Fibroblast of skin of scalp (primary cell): ENCODE results near the gene IFI44L.

Experiments used
- DNase-seq: peaks from one replicate; pipeline ENCODE4 v3.0.0-alpha.2; 2013

Gene IFI44L

DNA sequence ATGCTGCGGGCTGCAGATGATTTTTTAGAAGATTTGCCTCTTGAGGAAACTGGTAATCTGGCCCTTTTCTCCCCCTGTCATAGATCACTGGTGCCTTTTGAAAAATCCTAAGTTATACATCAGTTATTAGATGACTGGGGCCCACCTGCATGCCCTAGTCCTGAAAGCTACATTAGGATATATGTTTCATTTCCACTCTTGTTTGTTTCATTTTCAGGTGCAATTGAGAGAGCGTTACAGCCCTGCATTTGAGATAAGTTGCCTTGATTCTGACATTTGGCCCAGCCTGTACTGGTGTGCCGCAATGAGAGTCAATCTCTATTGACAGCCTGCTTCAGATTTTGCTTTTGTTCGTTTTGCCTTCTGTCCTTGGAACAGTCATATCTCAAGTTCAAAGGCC lies 21.3 kb downstream of the IFI44L start:
- DNase-seq: no peak

DNA sequence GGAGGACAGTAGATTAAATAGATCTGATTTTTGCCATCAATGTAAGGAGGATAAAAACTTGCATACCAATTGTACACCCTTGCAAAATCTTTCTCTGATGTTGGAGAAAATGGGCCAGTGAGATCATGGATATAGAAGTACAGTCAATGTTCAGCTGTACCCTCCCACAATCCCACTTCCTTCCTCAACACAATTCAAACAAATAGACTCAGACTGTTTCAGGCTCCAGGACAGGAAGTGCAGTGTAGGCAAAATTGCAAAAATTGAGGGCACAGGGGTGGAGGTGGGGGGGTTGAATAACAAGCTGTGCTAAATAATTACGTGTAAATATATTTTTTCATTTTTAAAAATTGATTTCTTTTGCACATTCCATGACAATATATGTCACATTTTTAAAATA lies 25.5 kb downstream of the IFI44L start:
- no peak for DNase-seq

DNA sequence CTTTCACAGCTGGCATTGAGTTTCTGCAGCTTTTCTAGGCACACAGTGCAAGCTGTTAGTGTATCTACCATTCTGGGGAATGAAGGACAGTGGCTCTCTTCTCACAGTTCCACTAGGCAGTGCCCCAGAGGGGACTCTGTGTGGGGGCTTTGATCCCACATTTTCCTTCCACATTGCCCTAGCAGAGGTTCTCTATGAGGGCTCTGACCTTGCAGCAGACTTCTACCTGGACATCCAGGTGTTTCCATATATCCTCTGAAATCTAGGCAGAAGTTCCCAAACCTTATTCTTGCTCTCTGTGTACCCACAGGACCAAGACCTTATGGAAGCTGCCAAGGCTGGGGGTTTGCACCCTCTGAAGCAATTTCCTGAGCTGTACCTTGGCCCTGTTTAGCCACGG lies 27.0 kb downstream of the IFI44L start:
- no peak for DNase-seq

DNA sequence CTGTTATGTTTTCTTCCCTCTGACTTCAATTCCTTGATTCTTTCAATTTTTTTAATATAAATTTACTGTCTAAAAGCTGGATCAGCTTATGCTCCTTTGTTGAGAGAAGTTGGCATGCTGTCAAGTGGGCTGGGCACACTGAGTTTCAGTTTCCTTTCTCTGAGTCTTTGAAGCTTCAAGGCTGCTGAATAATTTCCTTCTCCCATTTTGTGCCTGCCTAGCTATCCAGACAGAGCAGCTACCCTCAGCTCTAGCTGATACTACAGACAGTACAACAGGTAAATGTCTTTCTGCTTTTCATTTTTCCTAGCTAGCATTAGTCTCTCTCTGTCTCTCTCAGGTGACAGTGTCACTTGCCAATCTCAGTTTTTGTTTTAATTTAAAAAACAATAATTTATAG lies 29.4 kb downstream of the IFI44L start, which contains the start of gene IFI44:
TSS of gene IFI44 (plus strand) at position 204 of the 400 bp plus-strand sequence. CDS start 365 bp downstream, outside the sequence.
- DNase-seq: peak; percentile 82

DNA sequence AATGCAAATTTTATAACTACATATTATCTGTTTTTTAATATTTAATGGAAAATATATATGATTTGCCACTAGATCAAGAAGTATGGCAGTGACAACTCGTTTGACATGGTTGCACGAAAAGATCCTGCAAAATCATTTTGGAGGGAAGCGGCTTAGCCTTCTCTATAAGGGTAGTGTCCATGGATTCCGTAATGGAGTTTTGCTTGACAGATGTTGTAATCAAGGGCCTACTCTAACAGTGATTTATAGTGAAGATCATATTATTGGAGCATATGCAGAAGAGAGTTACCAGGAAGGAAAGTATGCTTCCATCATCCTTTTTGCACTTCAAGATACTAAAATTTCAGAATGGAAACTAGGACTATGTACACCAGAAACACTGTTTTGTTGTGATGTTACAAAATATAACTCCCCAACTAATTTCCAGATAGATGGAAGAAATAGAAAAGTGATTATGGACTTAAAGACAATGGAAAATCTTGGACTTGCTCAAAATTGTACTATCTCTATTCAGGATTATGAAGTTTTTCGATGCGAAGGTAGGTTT lies 29.9 kb downstream of the IFI44L start:
- peak; percentile 3 for DNase-seq

DNA sequence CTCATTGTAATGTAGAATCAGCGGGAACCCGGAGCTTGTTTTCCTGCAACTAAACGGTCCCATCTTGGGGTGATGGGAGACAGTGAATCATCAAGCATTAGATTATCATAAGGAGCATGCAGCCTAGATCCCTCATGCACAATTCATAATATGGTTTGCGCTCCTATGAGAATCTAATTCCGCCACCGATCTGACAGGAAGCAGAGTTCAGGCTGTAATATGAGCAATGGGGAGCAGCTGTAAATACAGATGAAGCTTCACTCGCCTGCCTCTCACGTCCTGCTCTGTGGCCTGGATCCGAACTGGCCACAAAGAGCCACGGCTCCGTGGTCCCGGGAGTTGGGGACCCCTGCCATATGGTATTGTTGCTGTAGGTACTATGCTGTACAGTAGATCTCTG lies 31.0 kb downstream of the IFI44L start:
- DNase-seq: peak; percentile 47

DNA sequence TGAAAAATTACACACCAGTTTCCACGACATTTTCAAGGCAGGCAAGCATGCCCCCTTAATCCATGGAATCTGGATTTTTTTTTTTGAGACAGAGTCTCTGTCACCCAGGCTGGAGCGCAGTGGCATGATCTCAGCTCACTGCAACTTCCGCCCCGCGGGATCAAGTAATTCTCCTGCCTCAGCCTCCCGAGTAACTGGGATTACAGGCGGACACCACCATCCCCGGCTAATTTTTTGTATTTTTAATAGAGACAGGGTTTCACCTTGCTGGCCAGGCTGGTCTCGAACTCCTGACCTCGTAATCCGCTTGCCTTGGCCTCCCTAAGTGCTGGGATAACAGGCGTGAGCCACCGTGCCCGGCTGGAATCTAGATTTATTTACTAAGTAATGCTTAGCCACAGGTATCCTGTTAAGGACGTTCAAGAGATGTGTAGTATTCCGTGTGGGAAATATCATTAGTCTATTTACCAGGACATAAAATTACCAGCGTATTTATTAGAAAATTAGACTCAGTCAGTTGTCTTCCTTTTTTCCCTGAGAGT lies 31.8 kb downstream of the IFI44L start:
- no peak for DNase-seq

DNA sequence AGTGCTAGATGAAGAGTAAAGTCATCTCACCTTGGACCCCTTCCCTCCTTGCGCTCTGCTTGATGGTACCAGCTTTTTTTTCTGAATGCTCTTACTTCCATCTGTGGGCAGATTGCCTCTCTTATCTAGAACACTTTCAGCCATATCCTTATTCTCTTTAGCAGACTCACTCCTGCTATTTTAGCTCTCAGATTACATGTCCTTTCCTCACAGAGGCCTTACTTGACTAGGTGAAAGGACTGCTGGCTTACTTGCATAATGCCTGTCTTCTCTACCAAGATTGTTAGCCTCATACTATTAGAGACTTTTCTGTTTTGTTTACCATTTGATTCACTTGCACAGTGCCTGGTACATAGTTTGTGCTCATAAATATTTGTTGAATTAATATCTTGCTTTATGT lies 38.7 kb downstream of the IFI44L start:
- DNase-seq: no peak

DNA sequence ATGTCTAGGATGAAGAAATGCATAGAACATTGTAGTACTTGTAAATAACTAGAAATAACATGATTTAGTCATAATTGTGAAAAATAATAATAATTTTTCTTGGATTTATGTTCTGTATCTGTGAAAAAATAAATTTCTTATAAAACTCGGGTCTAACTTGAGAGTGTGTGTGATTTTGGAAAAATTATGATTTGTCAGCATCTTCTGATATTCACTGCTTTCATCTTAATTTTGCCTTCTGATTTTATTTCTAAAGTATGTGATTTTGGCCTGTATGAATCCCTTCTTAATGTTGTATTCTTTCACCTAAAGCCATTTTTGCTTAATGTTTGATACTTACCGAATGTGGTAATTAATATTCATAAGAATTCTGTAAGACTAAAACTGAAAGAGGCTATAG lies 43.7 kb downstream of the IFI44L start:
- DNase-seq: no peak

DNA sequence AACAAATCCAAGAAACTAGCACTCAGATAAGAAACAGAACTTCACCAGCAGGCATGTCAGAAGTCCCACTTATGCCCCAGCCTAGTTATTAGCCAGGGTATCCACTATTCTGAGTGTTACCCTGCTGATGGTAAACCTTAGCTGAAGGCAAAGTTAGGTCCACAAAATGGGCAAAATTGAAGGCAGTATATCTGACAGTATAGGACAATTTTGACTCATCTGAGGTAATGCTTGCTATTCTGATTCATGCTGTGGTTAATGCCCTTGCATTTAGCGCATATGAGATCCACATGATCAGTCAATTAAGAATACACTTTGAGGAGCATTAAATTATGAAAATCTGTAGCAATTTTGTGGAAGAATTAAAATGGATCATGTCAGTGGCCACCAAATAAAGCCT lies 44.5 kb downstream of the IFI44L start:
- DNase-seq: no peak

DNA sequence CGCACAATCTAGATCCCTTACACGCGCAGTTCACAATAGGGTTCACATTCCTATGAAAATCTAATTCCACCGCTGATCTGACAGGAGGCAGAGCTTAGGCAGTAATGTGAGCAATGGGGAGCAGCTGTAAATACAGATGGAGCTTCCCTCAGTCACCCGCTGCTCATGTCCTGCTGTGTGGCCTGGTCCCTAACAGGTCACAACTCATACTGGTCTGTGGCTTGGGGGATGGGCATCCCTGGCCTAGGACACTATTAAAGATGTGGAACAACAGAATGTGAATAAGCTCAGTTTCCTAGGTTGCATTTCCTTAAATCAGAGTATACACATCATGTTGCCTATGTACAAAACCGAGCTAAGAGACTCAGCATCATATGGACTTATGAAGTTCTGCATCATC lies 45.6 kb downstream of the IFI44L start:
- DNase-seq: no peak

DNA sequence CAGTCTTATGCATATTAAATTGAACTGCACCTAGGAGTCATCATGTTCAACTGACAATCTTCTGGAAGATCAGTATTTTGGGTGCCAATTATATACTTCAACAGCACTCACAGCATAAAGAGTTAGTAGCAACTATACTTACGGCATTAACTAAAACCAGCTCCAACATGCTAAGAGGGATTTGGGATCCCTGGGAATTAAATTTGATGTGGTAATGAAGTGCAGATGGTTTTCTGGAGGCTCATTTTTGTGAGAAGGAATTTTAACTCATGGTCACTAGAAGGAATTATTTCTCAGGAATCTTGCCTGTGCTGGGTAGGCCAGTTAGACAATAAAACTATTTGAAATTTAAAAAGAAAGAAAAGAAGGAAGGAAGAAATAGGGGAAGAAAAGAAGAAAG lies 47.7 kb downstream of the IFI44L start:
- DNase-seq: peak; percentile 48

DNA sequence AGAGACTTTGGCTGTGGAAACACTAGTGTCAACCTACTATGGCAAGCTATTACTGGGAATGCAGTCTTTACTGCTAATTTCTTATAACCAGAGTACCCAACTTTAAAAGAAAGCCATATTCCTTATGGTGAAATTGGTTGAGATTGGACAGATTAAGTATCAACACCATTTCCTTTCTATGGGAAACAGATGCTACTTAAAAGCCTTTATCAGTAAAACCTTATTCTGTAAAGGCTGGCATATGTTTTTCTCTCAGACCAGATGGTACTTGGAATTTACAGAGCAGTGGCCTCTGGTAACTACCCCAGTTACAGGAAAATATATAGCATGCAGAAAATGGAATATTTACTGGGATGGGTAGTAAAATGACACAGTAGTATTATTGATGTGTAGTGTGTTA lies 48.2 kb downstream of the IFI44L start:
- DNase-seq: no peak

DNA sequence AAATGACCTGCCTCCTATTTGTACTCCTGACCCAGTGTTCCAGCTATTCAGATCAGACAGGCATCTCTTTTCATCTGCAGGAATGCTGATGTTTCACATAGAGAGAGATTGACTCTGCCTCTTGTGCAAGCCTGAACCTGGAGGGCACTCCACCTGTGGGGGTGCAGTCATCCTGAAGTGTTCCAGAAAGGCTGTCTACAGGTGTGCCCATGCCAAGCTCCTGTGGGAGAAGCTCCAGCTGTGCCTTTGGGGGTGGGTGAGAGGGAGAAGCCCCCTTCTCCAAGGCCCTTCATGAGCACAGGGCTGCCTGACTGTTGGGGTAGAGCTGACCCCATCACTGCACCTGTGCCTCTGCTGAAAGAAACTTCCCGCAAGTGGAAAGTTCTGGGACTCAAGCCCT lies 52.2 kb downstream of the IFI44L start:
- no peak for DNase-seq

DNA sequence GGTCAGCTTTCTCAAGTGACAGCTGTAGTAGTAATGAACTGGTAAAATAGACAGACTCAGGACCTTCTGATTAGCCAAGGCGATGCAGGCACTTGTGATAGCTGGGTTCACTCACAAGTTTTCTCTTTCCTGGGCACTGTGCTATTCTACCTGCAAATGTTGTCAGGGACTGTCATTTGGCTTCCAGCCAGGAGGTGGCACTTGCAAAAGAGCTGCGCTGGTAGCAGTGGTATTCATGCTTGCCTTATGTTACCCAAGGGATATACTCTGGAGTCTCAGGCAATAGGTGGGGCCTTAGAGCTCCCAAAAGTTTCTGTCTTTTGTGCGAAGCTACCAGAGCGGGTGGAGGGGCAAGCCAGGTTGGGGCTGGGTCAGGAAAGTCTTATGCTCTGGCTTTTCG lies 52.9 kb downstream of the IFI44L start:
- DNase-seq: no peak

DNA sequence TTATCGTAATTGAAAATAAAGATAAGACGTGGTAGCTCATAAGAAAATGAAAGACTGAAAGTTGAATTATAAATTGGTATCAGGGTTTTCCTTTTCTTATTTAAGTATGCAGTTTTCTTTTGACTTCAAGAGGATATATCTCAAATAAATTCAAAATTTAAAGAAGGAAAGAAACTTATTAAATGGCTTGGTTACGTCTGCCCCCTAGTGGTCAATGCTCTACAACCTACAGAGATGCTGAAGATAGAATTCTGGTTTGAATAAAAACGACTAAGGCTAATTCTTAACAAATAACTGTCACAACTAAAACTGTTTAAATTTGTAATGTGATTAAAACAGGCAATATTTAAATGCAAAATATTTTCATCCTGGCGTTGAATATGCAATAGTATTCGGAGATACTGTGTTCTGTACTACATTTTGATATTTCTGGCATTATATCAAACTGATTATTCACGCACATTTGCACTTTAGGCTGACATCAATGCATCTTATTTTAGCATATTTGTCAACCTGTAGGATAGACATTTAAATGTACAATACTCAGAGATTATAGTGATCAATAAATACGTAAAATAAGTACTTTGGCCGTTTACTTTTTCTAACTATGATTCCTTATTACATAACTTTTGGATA lies 56.2 kb downstream of the IFI44L start:
- peak; percentile 71 for DNase-seq

DNA sequence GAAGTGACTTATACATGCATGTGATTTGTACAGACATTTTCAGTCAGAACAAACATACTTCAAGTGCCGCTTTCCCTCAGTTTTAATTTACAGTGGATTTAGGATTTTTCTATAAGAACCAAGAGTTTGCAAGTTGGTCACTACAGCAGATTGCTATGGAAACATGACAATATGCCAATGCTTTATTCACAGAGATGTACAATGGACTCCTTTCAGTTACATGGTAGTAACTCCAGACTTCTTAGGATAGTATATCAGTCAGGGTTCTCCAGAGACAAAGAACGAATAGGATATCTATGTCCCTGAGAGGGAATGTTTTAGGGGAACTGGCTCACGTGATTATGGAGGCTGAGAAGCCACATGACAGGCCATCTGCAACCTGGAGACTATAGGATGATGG lies 56.7 kb downstream of the IFI44L start:
- DNase-seq: no peak

DNA sequence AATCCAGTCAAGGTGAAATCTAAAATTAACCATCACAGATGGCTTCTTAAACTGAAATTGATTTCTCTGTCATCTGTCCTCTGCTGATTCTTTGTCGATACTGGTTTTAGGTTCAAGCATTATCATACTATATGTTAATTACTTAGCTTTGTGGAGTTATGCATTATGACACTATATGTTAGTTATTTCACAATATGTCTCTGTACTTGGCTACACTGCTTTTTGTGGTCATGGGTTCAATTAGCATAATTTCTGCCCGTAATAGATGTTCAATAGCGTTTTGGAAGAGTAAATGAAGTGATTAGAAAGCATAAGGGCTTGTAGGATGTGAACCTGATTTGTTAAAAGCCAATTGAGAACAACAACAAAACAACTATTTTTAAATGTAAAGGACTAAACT lies 57.5 kb downstream of the IFI44L start:
- no peak for DNase-seq

DNA sequence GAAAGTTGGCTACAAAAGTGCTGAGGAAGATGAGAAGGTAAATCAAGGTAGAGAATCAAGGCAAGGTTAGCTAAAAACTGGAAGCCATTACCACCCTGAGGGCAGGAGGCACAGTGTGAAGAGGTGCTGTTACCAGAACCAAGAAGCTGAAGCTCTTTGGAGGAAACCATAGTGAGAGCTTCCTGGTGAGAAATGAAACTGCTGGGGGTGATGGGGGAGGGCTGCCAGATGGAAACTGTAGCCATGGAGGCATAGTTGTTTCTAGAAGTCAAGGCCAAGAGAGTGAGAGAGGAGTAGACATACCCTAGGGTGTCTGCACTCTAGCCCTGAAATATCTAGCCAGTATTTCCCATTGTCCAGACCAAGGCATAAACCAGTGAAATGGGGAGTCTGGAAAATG lies 58.1 kb downstream of the IFI44L start:
- no peak for DNase-seq

DNA sequence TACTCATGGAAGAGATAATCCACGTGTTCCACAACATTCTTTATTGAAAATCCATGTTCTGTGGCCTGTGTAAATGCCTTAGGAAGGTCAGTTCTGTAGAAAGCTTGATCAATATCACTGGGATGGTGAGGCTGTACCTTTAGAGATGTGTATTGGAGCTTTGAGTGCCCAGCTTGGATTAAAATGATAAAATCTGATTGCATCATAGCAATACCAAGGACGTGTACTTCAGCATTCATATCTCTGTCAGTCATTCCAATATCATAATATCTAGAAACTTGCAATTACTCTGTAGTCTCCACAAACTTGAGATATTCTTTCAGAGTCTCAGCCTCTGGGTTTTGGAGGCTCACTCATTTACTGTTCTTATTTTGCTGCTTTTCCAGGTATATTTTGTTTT lies 61.0 kb downstream of the IFI44L start:
- no peak for DNase-seq

DNA sequence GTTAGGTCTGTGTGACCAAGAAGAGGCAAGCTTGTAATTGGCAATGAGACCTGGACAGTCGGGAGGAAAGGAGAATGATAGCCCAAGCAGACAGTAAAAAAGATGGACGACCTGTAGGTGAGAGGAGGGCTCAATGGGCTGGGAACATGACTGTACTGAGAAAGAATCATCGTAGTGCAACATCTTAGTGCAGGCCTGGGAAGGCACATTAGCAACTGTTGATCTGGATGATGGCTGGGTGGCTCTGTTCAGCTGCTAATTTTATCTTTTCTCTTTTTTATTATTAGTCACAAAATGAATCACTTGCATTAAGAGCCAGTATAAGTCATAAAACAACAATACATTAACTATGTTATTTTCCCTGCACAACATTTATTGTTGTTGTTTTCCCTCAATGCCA lies 62.2 kb downstream of the IFI44L start:
- no peak for DNase-seq

DNA sequence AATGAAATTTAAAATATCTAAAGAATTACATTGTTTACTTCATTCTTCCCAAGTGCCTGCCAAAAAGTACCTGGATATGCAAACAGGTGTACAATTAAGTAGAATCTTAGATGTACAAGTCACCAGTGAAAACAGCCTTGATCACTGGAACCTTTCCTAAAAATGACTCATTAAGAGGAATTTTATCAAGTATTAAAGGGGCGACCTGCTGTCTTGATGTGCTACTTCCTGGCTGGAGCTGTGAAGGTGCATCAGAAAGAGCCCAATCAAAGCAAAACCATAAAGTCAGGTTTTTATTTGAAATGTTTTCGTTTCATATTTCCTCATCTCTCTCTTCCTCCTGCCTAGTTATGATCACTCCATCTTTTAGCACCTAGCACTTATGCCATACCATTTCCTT lies 62.8 kb downstream of the IFI44L start:
- DNase-seq: no peak

DNA sequence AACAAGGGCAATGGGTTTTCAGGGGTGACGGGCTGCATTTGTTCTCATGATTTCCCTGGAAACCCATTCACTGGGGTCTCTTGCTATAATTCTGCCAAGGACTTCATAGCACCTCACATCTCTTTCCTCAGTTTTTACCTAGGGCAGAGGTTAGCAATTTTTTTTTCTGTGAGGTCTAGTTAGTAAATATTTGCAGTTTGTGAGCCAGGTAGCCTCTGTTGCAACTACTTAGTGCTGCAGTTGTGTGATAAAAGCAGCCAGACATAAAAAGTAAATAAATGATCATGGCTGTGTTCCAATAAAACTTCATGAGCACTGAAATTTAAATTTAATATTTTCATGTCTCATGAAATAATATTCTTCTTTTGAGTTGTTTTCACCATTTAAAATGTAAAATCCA lies 67.1 kb downstream of the IFI44L start:
- no peak for DNase-seq

DNA sequence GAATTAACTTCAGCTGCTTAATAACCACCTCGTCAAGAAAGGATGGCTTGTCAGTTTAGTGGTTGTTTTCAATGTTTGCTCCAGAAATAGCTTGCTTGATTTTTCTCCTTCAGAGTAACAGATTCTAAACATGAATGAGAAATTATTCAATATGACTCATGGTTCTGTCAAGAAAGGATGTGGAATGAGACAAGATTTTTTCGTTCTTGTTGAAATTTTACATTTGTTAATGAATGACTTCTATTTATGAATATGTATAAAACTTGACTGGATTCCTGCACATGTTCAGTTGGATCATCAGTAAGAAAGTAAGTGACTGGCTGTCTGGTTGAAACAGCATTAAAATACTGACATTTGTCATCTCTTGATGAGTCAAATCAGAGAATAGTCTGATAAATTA lies 67.7 kb downstream of the IFI44L start:
- DNase-seq: peak; percentile 53

DNA sequence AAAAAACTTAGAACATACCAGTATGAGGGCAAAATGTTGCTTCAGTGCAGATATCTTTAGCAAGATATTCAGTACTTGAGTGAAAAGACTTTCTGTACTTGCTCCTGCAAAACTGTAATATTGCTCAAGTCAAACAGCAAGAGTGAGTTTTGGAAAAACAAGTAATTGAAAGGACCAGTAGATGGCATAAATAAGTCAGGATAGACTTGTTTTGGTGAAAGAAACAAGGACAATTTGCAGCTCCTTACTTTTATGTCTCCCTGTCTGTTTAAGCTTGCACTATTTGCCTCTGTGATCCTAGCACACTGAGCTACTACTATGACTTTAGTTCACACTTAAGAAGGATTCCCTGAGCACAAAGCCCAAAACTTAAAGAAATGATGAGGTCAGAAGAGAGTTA lies 68.4 kb downstream of the IFI44L start:
- DNase-seq: peak; percentile 72
